SK-MEL-5 (cell line): Measurements from ENCODE around the gene NFIB. TPM values are rescaled to one million over a fixed set of nuclear protein-coding genes. Genes with fewer than 3 reads are reported as not detected.

ENCODE experiments used
- DNase-seq: peaks from one replicate; pipeline ENCODE4 v3.0.0-alpha.2; 2016; ENCODE audit warnings: low read depth, low spot score
- in situ Hi-C: cut with HindIII; loops from 2 replicates; pipeline ENCODE4 v1.10.0; 2016; ENCODE audit warnings: low sequenced_read_pairs, high pct_unique_total_duplicates, low pct_unique_long_range_greater_than_20kb
- total RNA-seq: library from RNA; depleted of rRNA; stranded (reverse); fragments of >200 nt; shearing (Covaris generic); gene quantifications from 2 replicates; pipeline ENCODE4 v1.2.3, GENCODE V29; 2014

NFIB gene
- total RNA-seq, 1 experiment from 2014 or later, result 11.7 TPM

- DNase-seq, result no peak
- in situ Hi-C loops, result no loop called here
These were observed 120.5 kb downstream of the NFIB start for GRCh38 chr9:14193328-14193990.

- no peak for DNase-seq
- in situ Hi-C loops, result no loop called here
These were observed 121.4 kb downstream of the NFIB start for GRCh38 chr9:14192556-14192955.

DNA sequence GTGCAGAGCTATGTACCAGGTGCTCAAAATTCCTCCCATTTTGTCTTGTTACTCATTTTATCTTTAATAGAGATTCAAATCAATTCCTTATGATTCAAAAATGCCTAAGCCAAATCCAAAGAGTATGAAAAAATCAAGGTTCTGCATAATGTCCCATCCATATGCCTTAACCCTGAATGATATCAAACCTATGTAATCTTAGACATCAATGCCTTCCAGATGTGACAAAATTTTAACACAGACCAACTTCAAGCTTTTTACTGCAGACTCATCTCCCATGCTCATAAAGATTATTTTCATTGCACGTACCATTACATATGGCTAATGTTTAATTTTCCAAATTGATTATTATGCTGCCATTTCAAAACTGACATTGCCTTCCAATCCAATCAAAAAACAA, 122.4 kb downstream of the NFIB start:
- in situ Hi-C loops, result no loop called here

GRCh38 chr9:14190240-14190639, 123.7 kb downstream of the NFIB start:
- DNase-seq, result no peak
- in situ Hi-C loops, result no loop called here

More for the DNA sequence above, 122.4 kb downstream of the NFIB start:
- DNase-seq, result no peak

DNA sequence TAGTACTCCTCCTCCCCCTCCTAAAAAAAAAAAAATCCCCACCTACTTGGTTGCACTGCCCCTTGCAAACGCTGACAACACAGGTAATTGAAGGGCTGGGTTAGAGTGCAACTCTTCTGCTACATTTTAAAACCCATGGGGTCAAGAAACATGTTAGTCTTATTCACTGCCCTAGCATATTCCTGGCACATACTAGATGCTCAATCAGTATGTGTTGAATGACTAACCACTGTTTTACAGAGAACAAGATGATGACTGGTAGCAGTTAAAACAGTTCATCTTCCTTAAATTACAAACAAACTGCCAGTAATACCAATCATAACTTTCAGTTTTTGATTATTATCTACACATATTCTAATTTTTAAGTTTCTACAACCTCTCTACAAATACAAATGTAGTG, 124.4 kb downstream of the NFIB start:
- no peak for DNase-seq
- in situ Hi-C loops, result no loop called here

- in situ Hi-C loops, result no loop called here
- DNase-seq, result no peak
These were observed 124.8 kb downstream of the NFIB start for GRCh38 chr9:14189146-14189545.

GRCh38 chr9:14188538-14188937, 125.4 kb downstream of the NFIB start:
- in situ Hi-C loops, result no loop called here
- DNase-seq, result no peak

DNA sequence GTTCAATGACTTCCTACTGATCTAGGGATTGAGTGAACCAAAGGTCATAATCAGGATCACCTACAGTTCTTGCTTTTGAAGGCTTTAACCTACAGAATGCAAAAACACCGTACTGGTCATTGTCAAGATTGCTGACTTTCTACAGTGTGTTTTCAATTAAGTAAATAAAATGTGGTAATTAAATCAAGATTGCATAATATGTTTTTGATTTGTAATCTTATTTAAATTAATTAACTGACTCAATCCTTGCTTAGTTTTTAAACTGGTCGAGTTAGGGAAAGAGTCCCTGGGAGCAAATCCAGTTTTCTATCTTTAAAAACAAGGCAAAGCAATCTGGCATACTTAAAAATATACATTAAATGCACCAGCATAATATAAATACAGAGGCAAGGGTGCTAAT, 125.9 kb downstream of the NFIB start:
- no peak for DNase-seq
- in situ Hi-C loops, result no loop called here

DNA sequence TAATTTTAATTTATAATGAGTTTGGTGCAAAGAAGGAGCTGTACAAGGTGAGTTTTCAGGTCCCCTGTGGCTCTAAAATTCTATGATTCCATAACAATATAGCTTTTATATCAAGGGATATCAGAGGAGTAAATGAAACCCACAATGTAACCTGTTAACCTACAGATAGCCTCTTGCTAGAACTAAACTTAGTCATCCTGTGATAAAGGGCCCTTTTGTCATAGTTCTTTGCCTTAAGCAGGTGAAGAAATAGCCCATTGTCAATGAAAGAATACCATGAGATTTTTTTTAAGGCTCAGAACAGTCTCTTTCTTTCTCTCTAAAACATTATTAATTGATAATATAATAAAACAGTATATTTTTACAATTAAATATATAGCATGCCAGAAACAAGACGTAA, 127.8 kb downstream of the NFIB start:
- peak; percentile 55 for DNase-seq
- in situ Hi-C loops, result no loop called here

- no peak for DNase-seq
- in situ Hi-C loops, result no loop called here
These were observed 128.9 kb downstream of the NFIB start for GRCh38 chr9:14185016-14185415.

- DNase-seq, result no peak
These were observed 130.9 kb downstream of the NFIB start for GRCh38 chr9:14183001-14183400.

GRCh38 chr9:14180960-14181537, 132.9 kb downstream of the NFIB start:
- no peak for DNase-seq
- in situ Hi-C loops, result no loop called here

More at GRCh38 chr9:14183001-14183400, 130.9 kb downstream of the NFIB start:
- in situ Hi-C loops, result no loop called here

GRCh38 chr9:14180093-14180959, 133.6 kb downstream of the NFIB start:
- no peak for DNase-seq
- in situ Hi-C loops, result no loop called here

DNA sequence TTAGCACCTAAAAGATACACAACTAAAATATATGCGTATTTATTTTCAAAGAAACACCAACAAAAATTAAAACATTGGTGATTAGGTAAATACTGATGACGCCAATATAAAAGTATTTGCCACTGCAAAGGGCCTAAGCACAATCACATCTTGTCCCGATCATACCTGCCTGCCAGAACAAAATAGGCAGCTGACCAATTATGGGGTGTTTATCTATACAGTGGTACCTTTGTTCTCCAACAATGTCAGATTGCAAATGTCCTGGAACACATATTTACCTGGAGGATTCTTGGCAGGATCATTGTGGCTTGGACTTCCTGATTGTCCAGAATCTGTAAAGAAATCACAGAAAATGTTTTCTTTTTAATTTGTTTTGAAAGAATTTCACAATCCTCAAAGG, 134.5 kb downstream of the NFIB start:
- in situ Hi-C loops, result no loop called here
- DNase-seq, result no peak

DNA sequence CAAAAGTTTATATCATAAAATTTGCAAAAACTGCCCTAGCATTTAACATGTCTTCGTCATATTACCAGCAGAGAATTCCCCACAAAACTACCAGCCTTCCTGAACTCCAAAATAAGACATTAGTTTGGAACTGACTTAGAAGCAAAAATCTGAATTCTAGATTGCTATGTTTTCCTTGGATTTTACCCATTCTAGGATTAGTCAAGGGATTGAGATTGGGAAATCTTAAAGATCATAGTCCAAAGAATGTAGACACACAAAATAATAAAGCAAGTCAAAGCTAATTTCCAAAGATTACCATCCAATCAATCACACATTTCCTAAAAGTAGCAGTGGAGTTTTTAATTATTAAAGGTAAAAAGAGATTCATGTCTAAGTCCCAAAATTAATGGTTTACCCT, 138.2 kb downstream of the NFIB start:
- in situ Hi-C loops, result no loop called here
- no peak for DNase-seq

GRCh38 chr9:14173713-14174112, 140.2 kb downstream of the NFIB start:
- DNase-seq, result no peak
- in situ Hi-C loops, result no loop called here

DNA sequence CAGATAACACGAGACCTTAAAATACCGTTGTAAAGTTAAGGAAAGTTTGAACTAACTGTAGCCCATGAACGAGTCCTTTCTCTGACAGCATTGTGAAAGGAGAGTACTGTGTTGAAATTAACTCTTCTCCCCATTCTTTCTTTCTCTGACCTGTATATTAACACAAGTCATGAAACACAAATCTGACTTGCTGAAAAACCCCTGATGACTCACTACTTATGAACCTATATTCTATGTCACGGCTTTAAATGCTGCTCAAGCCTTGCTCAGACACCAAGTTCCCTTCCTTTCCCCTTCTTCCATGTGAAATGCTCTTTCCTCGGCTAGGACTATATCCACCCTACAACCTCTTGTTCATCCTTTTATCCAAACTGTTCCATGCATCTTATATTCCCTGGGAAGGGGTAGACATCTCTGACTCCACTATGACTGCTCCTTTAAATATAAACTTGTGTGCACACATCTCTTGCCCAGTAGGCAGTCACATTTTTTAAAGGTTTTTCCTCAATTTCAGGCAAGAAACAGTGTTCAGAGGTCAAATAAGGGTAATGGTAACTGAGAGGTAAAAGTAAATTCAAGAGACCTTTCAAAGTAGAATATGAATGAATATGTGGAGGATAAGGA, 142.9 kb downstream of the NFIB start:
- no peak for DNase-seq
- in situ Hi-C loops, result no loop called here

DNA sequence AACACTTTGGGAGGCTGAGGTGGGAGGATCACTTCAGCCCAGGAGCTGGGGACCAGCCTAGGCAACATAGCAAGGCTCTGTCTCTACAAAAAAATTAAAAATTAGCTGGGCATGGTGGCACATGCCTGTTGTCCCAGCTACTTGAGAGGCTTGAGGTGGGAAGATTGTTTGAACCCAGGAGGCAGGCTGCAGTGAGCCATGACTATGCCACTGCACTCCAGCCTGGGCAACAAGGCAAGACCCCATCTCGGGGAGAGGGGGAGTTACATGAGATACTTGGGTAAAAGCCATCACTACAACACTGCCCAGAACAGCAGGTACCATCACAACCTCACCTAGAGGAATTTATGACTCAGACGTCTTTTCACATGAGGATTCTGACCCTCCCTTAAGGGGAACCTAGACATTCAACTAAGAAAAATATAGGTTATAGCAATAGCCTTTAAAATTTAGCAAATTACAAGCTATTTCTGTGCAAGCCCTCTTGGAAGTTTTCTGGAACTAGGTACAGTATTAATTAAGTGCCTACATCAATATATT, 143.5 kb downstream of the NFIB start:
- in situ Hi-C loops, result no loop called here
- no peak for DNase-seq
